Measurements from ENCODE around the gene ARGLU1.

The ARGLU1 gene

GRCh38 chr13:106533101-106533942 lies 34.6 kb downstream of the ARGLU1 start:
- no peak for DNase-seq (ENCODE audit: low read depth)
- peak overlapping the region; percentile 81 for H3K4me3 ChIP-seq (ENCODE audit: control insufficient read depth, low read depth, low read length)
- TF ChIP-seq CTCF (IDR thresholded peaks at IDR 0.05; ENCODE audit: control insufficient read depth, insufficient read depth, low read depth, low read length, missing control alignments): peak; percentile 51

- peak overlapping the region; percentile 81 for H3K4me3 ChIP-seq (ENCODE audit: control insufficient read depth, low read depth, low read length)
- no peak for TF ChIP-seq CTCF (IDR thresholded peaks at IDR 0.05; ENCODE audit: control insufficient read depth, insufficient read depth, low read depth, low read length, missing control alignments)
- no peak for DNase-seq (ENCODE audit: low read depth)
Observed at GRCh38 chr13:106532111-106532929, 35.6 kb downstream of the ARGLU1 start.

GRCh38 chr13:106530980-106531481 lies 36.9 kb downstream of the ARGLU1 start:
- no peak for DNase-seq (ENCODE audit: low read depth)
- TF ChIP-seq CTCF (IDR thresholded peaks at IDR 0.05; ENCODE audit: control insufficient read depth, insufficient read depth, low read depth, low read length, missing control alignments): no peak
- H3K4me3 ChIP-seq (ENCODE audit: control insufficient read depth, low read depth, low read length): no peak overlapping the region

GRCh38 chr13:106530171-106530851 lies 37.6 kb downstream of the ARGLU1 start:
- no peak for DNase-seq (ENCODE audit: low read depth)
- no peak for TF ChIP-seq CTCF (IDR thresholded peaks at IDR 0.05; ENCODE audit: control insufficient read depth, insufficient read depth, low read depth, low read length, missing control alignments)
- no peak overlapping the region for H3K4me3 ChIP-seq (ENCODE audit: control insufficient read depth, low read depth, low read length)

- H3K4me3 ChIP-seq (ENCODE audit: control insufficient read depth, low read depth, low read length): no peak overlapping the region
- no peak for TF ChIP-seq CTCF (IDR thresholded peaks at IDR 0.05; ENCODE audit: control insufficient read depth, insufficient read depth, low read depth, low read length, missing control alignments)
- DNase-seq (ENCODE audit: low read depth): no peak
Observed at GRCh38 chr13:106529415-106530170, 38.3 kb downstream of the ARGLU1 start.
